ENCODE results near the gene GARRE1.

Gene GARRE1

GRCh38 chr19:34291235-34291634 is 36.9 kb downstream of the GARRE1 start:
- DNase-seq (ENCODE audit: low spot score) = no peak

- DNase-seq (ENCODE audit: low spot score) = no peak
These were observed 40.7 kb downstream of the GARRE1 start for GRCh38 chr19:34295103-34295502.

GRCh38 chr19:34298891-34299520 is 44.7 kb downstream of the GARRE1 start:
- DNase-seq (ENCODE audit: low spot score) = no peak

- no peak for DNase-seq (ENCODE audit: low spot score)
These were observed 45.2 kb downstream of the GARRE1 start for GRCh38 chr19:34299576-34299975.

GRCh38 chr19:34300380-34300779 is 46.0 kb downstream of the GARRE1 start:
- no peak for DNase-seq (ENCODE audit: low spot score)

- no peak for DNase-seq (ENCODE audit: low spot score)
These were observed 46.6 kb downstream of the GARRE1 start for GRCh38 chr19:34300962-34301361.
